GM12878 (cell line): ENCODE measurements around the gene RUNX3. TPM values are rescaled to one million over a fixed set of nuclear protein-coding genes. Genes with fewer than 3 reads are reported as not detected.

ENCODE experiments used
- ATF3 ChIP-seq: IDR thresholded peaks from 2 replicates; pipeline ENCODE4 v1.6.1; 2011; ENCODE audit warnings: low read depth, mild to moderate bottlenecking, low read length, moderate library complexity, borderline replicate concordance; ENCODE audit errors: extremely low read depth
- BHLHE40 ChIP-seq, 2 experiments: fragments of 450-650 bp in 1 of 2; IDR thresholded peaks; 2 replicates each; pipeline ENCODE4 v1.6.1; 2011 to 2017; ENCODE audit warnings: low read depth in 2 of 2, borderline replicate concordance in 1 of 2, improper control_type of control experiment in 1 of 2, low read length in 1 of 2, mild to moderate bottlenecking in 1 of 2
- CUX1 ChIP-seq: IDR thresholded peaks from 2 replicates; pipeline ENCODE4 v1.6.1; 2012; ENCODE audit warnings: improper control_type of control experiment, low read depth, low read length; ENCODE audit not compliant: insufficient replicate concordance
- ELK1 ChIP-seq: IDR thresholded peaks from 2 replicates; pipeline ENCODE4 v1.6.1; 2012; ENCODE audit warnings: low read depth, low read length, improper control_type of control experiment
- HDAC2 ChIP-seq: fragments of 200-600 bp; sonication (generic); IDR thresholded peaks from 2 replicates; pipeline ENCODE4 v1.6.1; 2017
- IKZF1 ChIP-seq: fragments of 450-650 bp; conservative IDR thresholded peaks from 2 replicates; pipeline ENCODE4 v1.6.1; 2017; ENCODE audit warnings: antibody characterized with exemption, mild to moderate bottlenecking
- IKZF2 ChIP-seq, 2 experiments: fragments of 450-650 bp; IDR thresholded peaks; 2 replicates each; pipeline ENCODE4 v1.6.1; 2017; ENCODE audit warnings: mild to moderate bottlenecking in 2 of 2, moderate library complexity in 2 of 2
- MEF2A ChIP-seq: IDR thresholded peaks from 2 replicates; pipeline ENCODE4 v1.6.1; 2011; ENCODE audit warnings: low read depth, mild to moderate bottlenecking, low read length, moderate library complexity; ENCODE audit not compliant: insufficient read depth
- MLLT1 ChIP-seq: fragments of 450-650 bp; IDR thresholded peaks from 2 replicates; pipeline ENCODE4 v1.6.1; 2016; ENCODE audit warnings: mild to moderate bottlenecking
- RBBP5 ChIP-seq: fragments of 200-600 bp; sonication (generic); conservative IDR thresholded peaks from 2 replicates; pipeline ENCODE4 v1.6.1; 2016
- RUNX3 ChIP-seq: IDR thresholded peaks from 2 replicates; pipeline ENCODE4 v1.6.1; 2012; ENCODE audit warnings: low read length, inconsistent platforms
- TCF7 ChIP-seq: IDR thresholded peaks from 2 replicates; pipeline ENCODE4 v1.6.1; 2014; ENCODE audit warnings: antibody characterized with exemption, borderline replicate concordance
- ZNF207 ChIP-seq: fragments of 450-650 bp; IDR thresholded peaks from 2 replicates; pipeline ENCODE4 v1.6.1; 2014; ENCODE audit warnings: antibody characterized with exemption, mild to moderate bottlenecking, borderline replicate concordance
- ZNF24 ChIP-seq: fragments of 450-650 bp; IDR thresholded peaks from 2 replicates; pipeline ENCODE4 v1.6.1; 2017; ENCODE audit warnings: antibody characterized with exemption, mild to moderate bottlenecking
- polyA plus RNA-seq, 11 experiments: library from polyadenylated mRNA; depleted of rRNA in 4 of 11; unstranded in 6 of 11; stranded (reverse) in 5 of 11; fragments of >200 nt; fragmentation: Nextera tagmentation in 4 of 11; fragmentation: Illumina TruSeq in 1 of 11; extraction: Ambion mirVana in 4 of 11; extraction: Trizol in 1 of 11; gene quantifications; 1 replicate in 1 of 11; 2 replicates in 10 of 11; pipeline versions ENCODE4 v1.2.1 to v1.2.3, GENCODE V29; 2011 to 2016; ENCODE audit warnings: inconsistent platforms in 2 of 11, missing spikeins in 2 of 11, low read depth in 1 of 11
- total RNA-seq, 4 experiments: library from RNA; depleted of rRNA in 3 of 4; stranded (reverse); fragments of >200 nt in 3 of 4; fragmentation: Illumina TruSeq in 1 of 4; extraction: Trizol in 1 of 4; gene quantifications; 2 replicates each; pipeline versions ENCODE4 v1.2.1 to v1.2.3, GENCODE V29; 2013 to 2021

RUNX3 gene
- total and polyA plus RNA-seq, 10 of the 15 experiments (the other 5 are each of a cell fraction or from before 2014, with no cell fraction given), result 19.0 to 151 (median 31.4) TPM

GRCh38 chr1:24900985-24901781, 28.9 kb downstream of the RUNX3 start (continued):
- TF ChIP-seq CUX1 (no peak), ZNF207 (no peak), ZNF24 (no peak), RUNX3 (peak; percentile 39), BHLHE40 (IDR thresholded peaks at IDR 0.05; ENCODE audit: borderline replicate concordance in 1 of 2, low read depth in 2 of 2, low read length in 1 of 2) (no peak; a peak in 1 of 4 replicates), IKZF2 (IDR thresholded peaks at IDR 0.05) (peak in 1 of 2 experiments; percentile 54; a peak in 1 of 4 replicates), RBBP5 (no peak), IKZF1 (peak; percentile 41; the same call in 1 of the 2 replicates), TCF7 (no peak), HDAC2 (no peak), MEF2A (0 out of 2 replicates have a peak, but pooled peaks have one; percentile 19), MLLT1 (0 out of 2 replicates have a peak, but pooled peaks have one; percentile 42), ELK1 (no peak), ATF3 (no peak)
